Measurements from ENCODE around the gene LRFN5. TPM values are rescaled to one million over a fixed set of nuclear protein-coding genes. Genes with fewer than 3 reads are reported as not detected.
A peak's percentile ranks its signal among the peaks of the same experiment; 100 is the strongest.

LRFN5 gene
- total and polyA plus RNA-seq, 8 donors: 2.1 to 7.4 (median 6.1) TPM

DNA sequence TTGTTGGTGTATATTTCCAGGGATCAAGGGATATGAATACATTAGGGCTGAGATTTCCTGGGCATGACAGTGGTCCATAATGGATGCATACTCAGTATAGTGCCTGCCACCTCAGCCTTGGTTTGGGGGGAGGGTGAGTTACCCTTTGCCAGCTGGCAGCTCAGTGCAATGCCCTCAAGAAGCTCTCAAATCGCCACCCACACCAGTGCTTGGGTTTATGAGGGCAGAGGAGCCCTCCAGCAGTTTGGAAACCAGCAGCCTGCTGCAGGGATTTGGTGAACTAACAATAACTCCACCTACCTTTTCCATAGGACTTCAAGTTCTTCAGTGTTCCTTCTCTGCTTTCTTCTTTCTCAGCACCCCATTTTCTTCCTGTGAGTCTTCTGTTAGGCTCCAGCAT, 218.9 kb downstream of the LRFN5 start:
- H3K4me1 ChIP-seq: no peaks in the 10 kb centered on the region
- ATAC-seq: no peak
- DNase-seq: no peak
- no peak overlapping the region for H3K4me3 ChIP-seq
- peaks cover 0 to 16% of the 10 kb centered on the region in 2 donors for H3K9me3 ChIP-seq
- no peaks in the 10 kb centered on the region for H3K36me3 ChIP-seq
- H3K27ac ChIP-seq: no peak overlapping the region
- H3K27me3 ChIP-seq: no peaks in the 10 kb centered on the region
- intact Hi-C loops (cut with DNase I): no loop called here
- TF ChIP-seq, protein P1, sequence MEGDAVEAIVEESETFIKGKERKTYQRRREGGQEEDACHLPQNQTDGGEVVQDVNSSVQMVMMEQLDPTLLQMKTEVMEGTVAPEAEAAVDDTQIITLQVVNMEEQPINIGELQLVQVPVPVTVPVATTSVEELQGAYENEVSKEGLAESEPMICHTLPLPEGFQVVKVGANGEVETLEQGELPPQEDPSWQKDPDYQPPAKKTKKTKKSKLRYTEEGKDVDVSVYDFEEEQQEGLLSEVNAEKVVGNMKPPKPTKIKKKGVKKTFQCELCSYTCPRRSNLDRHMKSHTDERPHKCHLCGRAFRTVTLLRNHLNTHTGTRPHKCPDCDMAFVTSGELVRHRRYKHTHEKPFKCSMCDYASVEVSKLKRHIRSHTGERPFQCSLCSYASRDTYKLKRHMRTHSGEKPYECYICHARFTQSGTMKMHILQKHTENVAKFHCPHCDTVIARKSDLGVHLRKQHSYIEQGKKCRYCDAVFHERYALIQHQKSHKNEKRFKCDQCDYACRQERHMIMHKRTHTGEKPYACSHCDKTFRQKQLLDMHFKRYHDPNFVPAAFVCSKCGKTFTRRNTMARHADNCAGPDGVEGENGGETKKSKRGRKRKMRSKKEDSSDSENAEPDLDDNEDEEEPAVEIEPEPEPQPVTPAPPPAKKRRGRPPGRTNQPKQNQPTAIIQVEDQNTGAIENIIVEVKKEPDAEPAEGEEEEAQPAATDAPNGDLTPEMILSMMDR (IDR thresholded peaks at IDR 0.05): no peak

GRCh38 chr14:41830714-41831406, 224.2 kb downstream of the LRFN5 start:
- DNase-seq: peak in 2 of 4 donors; percentile 16 to 60
- Histone ChIP-seq H3K4me3 (no peak overlapping the region), H3K27ac (no peak overlapping the region), H3K9me3 (no peaks in the 10 kb centered on the region), H3K36me3 (no peaks in the 10 kb centered on the region), H3K4me1 (no peaks in the 10 kb centered on the region), H3K27me3 (no peaks in the 10 kb centered on the region)
- TF ChIP-seq, protein P1 (IDR thresholded peaks at IDR 0.05): no peak
- peak; percentile 35 for ATAC-seq
- intact Hi-C loops (cut with DNase I): no loop called here

DNA sequence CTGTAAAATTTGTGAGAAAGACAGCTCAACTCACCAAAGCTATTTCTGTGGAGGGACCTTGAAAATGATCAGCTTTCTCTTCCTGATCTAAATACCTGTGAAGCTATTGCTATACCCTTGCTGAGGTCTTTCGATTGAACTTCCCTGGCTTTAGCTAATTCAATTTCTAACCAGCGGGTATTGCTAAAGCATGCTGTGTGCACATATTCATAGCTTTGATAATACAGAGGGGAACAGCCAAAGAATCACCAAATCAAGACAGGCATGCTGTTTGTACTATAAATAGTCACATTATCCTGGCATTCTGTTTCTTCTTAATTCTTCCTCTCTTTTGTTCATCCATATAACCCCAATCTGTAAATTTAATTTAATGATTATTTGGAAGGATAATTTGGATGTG, 233.0 kb downstream of the LRFN5 start:
- H3K27me3 ChIP-seq: no peaks in the 10 kb centered on the region
- H3K27ac ChIP-seq: no peak overlapping the region
- no peak for DNase-seq
- H3K4me1 ChIP-seq: no peaks in the 10 kb centered on the region
- H3K9me3 ChIP-seq: no peaks in the 10 kb centered on the region
- TF ChIP-seq, protein P1 (IDR thresholded peaks at IDR 0.05): no peak
- no peak for ATAC-seq
- H3K36me3 ChIP-seq: no peaks in the 10 kb centered on the region
- intact Hi-C loops (cut with DNase I): no loop called here
- no peak overlapping the region for H3K4me3 ChIP-seq

GRCh38 chr14:41859336-41859735, 252.7 kb downstream of the LRFN5 start:
- TF ChIP-seq, protein P1 (IDR thresholded peaks at IDR 0.05): no peak
- H3K36me3 ChIP-seq: no peaks in the 10 kb centered on the region
- DNase-seq (no peak), ATAC-seq (peak; percentile 30)
- H3K4me1 ChIP-seq: no peaks in the 10 kb centered on the region
- H3K27me3 ChIP-seq: no peaks in the 10 kb centered on the region
- intact Hi-C loops (cut with DNase I): no loop called here
- H3K27ac ChIP-seq: no peak overlapping the region
- no peak overlapping the region for H3K4me3 ChIP-seq
- H3K9me3 ChIP-seq: no peaks in the 10 kb centered on the region

DNA sequence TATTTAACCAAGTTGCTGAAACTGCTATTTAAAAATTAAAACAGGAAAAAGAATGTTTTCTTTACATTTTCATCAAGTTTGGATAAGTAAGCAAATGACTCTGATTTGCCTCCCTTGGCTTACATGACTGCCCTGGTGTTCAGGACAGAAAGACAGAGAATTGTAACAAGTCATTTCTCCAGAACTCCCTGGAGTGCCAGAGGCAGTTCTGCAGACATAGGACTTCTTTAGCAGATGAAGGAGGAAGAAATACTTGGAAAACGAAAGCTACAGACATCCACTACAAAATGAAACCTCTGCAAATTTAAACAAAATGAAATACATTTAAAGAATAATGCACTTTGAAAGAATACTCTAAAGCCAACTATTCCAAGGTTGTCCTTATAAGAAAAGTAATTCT, 253.9 kb downstream of the LRFN5 start:
- Histone ChIP-seq H3K4me3 (no peak overlapping the region), H3K36me3 (no peaks in the 10 kb centered on the region), H3K9me3 (no peaks in the 10 kb centered on the region), H3K27me3 (no peaks in the 10 kb centered on the region), H3K27ac (no peak overlapping the region), H3K4me1 (no peaks in the 10 kb centered on the region)
- ATAC-seq: no peak
- intact Hi-C loops (cut with DNase I): no loop called here
- DNase-seq: no peak
- TF ChIP-seq, protein P1 (IDR thresholded peaks at IDR 0.05): no peak
